Measurements from ENCODE around the gene KCTD7. TPM values are rescaled to one million over a fixed set of nuclear protein-coding genes. Genes with fewer than 3 reads are reported as not detected.
"Not testable (repeated sequence)": the region's sequence is repeated elsewhere in the genome, so short reads cannot be mapped to it uniquely, and the experiment has no call there.

KCTD7 gene
- total RNA-seq, result 10 to 100 TPM in 3 of 4 donors, 1 to 10 TPM in 1; 5.2 to 22.8 (median 14.0) TPM

GRCh38 chr7:66628361-66629221 is at the start of gene KCTD7:
KCTD7 (plus strand) TSS chr7:66628881; CDS start chr7:66629065, 184 bp downstream.
- Histone ChIP-seq H3K4me3 (peak within 1 kb of the TSS; percentile 71 to 90 (median 78)), H3K9me3 (no peaks in the 10 kb centered on the region), H3K36me3 (peaks cover 0 to 2% (median 0%) of the 10 kb centered on the region in 4 donors), H3K4me1 (peaks cover 3 to 39% (median 11%) of the 10 kb centered on the region in 4 donors), H3K27ac (peak within 1 kb of the TSS; percentile 94 to 98 (median 96)), H3K27me3 (no peaks in the 10 kb centered on the region)
- WGBS, 2 donors (ENCODE audit: low coverage in 1 of 2), result 1% methylated on average over 70 of the region's 93 CpGs; no CpG with 5 or more reads in 1 of the 2 donors
- TF ChIP-seq POLR2A (IDR thresholded peaks at IDR 0.05) (peak; percentile 99), POLR2AphosphoS5 (IDR thresholded peaks at IDR 0.05) (peak; percentile 99 to 100 (median 99)), EP300 (IDR thresholded peaks at IDR 0.05; ENCODE audit: low read depth) (no peak), CTCF (IDR thresholded peaks at IDR 0.05) (no peak)
- DNase-seq, result peak; percentile 98
- in situ Hi-C loops (cut with MboI; ENCODE audit: low pct_ligation_motif_present in 1 of 4, low pct_unique_long_range_greater_than_20kb in 1 of 4, low sequenced_read_pairs in 3 of 4), result no loop called here
- intact Hi-C loops (cut with DNase I; ENCODE audit: low total_unique reads), result no loop called here

GRCh38 chr7:66580380-66580779 is 48.3 kb upstream of the KCTD7 start:
- WGBS, 2 donors (ENCODE audit: low coverage in 1 of 2), result 87% methylated on average over 1 of the region's 1 CpG; no CpG with 5 or more reads in 1 of the 2 donors
- in situ Hi-C loops (cut with MboI; ENCODE audit: low pct_ligation_motif_present in 1 of 4, low pct_unique_long_range_greater_than_20kb in 1 of 4, low sequenced_read_pairs in 3 of 4); H3K27ac ChIP-seq: not testable (repeated sequence)

GRCh38 chr7:66582816-66583489 is 45.7 kb upstream of the KCTD7 start:
- DNase-seq; in situ Hi-C loops (cut with MboI; ENCODE audit: low pct_ligation_motif_present in 1 of 4, low pct_unique_long_range_greater_than_20kb in 1 of 4, low sequenced_read_pairs in 3 of 4); intact Hi-C loops (cut with DNase I; ENCODE audit: low total_unique reads); H3K36me3 ChIP-seq; H3K27me3 ChIP-seq; H3K9me3 ChIP-seq; H3K4me3 ChIP-seq; H3K4me1 ChIP-seq; H3K27ac ChIP-seq: not testable (repeated sequence)
- 96 to 100% methylated on average over 1 to 4 of the region's 4 CpGs for WGBS, 2 donors (ENCODE audit: low coverage in 1 of 2)

More at GRCh38 chr7:66580380-66580779, 48.3 kb upstream of the KCTD7 start:
- H3K9me3 ChIP-seq; DNase-seq; H3K4me3 ChIP-seq; intact Hi-C loops (cut with DNase I; ENCODE audit: low total_unique reads); H3K36me3 ChIP-seq; H3K27me3 ChIP-seq: not testable (repeated sequence)
- peaks cover 0 to 14% (median under 1%) of the 10 kb centered on the region in 4 donors for H3K4me1 ChIP-seq

- in situ Hi-C loops (cut with MboI; ENCODE audit: low pct_ligation_motif_present in 1 of 4, low pct_unique_long_range_greater_than_20kb in 1 of 4, low sequenced_read_pairs in 3 of 4) (no loop called here), intact Hi-C loops (cut with DNase I; ENCODE audit: low total_unique reads) (no loop called here)
- H3K27ac ChIP-seq, result no peak overlapping the region
- H3K27me3 ChIP-seq, result no peaks in the 10 kb centered on the region
- H3K9me3 ChIP-seq, result no peaks in the 10 kb centered on the region
- DNase-seq, result no peak
- no peak for TF ChIP-seq CTCF (IDR thresholded peaks at IDR 0.05)
- H3K4me3 ChIP-seq, result no peak overlapping the region
- 74 to 91% methylated on average over 1 to 2 of the region's 2 CpGs for WGBS, 2 donors (ENCODE audit: low coverage in 1 of 2)
- peaks cover 4 to 7% (median 5%) of the 10 kb centered on the region in 4 donors for H3K4me1 ChIP-seq
- no peaks in the 10 kb centered on the region for H3K36me3 ChIP-seq
These were observed 45.1 kb upstream of the KCTD7 start for GRCh38 chr7:66583490-66584110.

GRCh38 chr7:66586181-66586580 is 42.5 kb upstream of the KCTD7 start:
- 93 to 100% methylated on average over 1 of the region's 1 CpG for WGBS, 2 donors (ENCODE audit: low coverage in 1 of 2)
- intact Hi-C loops (cut with DNase I; ENCODE audit: low total_unique reads) (no loop called here), in situ Hi-C loops (cut with MboI; ENCODE audit: low pct_ligation_motif_present in 1 of 4, low pct_unique_long_range_greater_than_20kb in 1 of 4, low sequenced_read_pairs in 3 of 4) (no loop called here)
- peaks cover 15 to 28% (median 22%) of the 10 kb centered on the region in 4 donors for H3K4me1 ChIP-seq
- no peak overlapping the region for H3K4me3 ChIP-seq
- no peak for DNase-seq
- TF ChIP-seq EP300 (IDR thresholded peaks at IDR 0.05; ENCODE audit: low read depth) (no peak), POLR2AphosphoS5 (IDR thresholded peaks at IDR 0.05) (no peak), CTCF (IDR thresholded peaks at IDR 0.05) (no peak), POLR2A (IDR thresholded peaks at IDR 0.05) (no peak)
- no peaks in the 10 kb centered on the region for H3K9me3 ChIP-seq
- no peaks in the 10 kb centered on the region for H3K27me3 ChIP-seq
- H3K36me3 ChIP-seq, result no peaks in the 10 kb centered on the region
- no peak overlapping the region for H3K27ac ChIP-seq

GRCh38 chr7:66588226-66588625 is 40.5 kb upstream of the KCTD7 start:
- H3K4me3 ChIP-seq; intact Hi-C loops (cut with DNase I; ENCODE audit: low total_unique reads); H3K36me3 ChIP-seq; H3K9me3 ChIP-seq; in situ Hi-C loops (cut with MboI; ENCODE audit: low pct_ligation_motif_present in 1 of 4, low pct_unique_long_range_greater_than_20kb in 1 of 4, low sequenced_read_pairs in 3 of 4); H3K27me3 ChIP-seq; DNase-seq: not testable (repeated sequence)
- 100% methylated on average over 1 of the region's 1 CpG; no CpG with 5 or more reads in 1 of the 2 donors for WGBS, 2 donors (ENCODE audit: low coverage in 1 of 2)
- Histone ChIP-seq H3K4me1 (peaks cover 23 to 36% (median 30%) of the 10 kb centered on the region in 4 donors), H3K27ac (peak overlapping the region in 2 of 4 donors; percentile 17 to 19)

All from transverse colon (tissue), 4 donors.